ENCODE measurements around the gene PGM1. TPM values are rescaled to one million over a fixed set of nuclear protein-coding genes. Genes with fewer than 3 reads are reported as not detected.

PGM1 gene
- total and polyA plus RNA-seq, 2 of the 13 experiments (the other 11 are each of a cell fraction or from before 2014, with no cell fraction given) = 51.6 to 105 TPM

GRCh38 chr1:63642901-63643300 lies 49.7 kb downstream of the PGM1 start:
- Histone ChIP-seq H3K9ac (ENCODE audit: insufficient read depth, low read depth, low read length) (no peak overlapping the region), H3K27ac (ENCODE audit: extremely low read length, insufficient read depth, low read length) (peak overlapping the region; percentile 95), H3K4me1 (ENCODE audit: insufficient read depth, low read length) (peaks cover 71% of the 10 kb centered on the region), H3K4me3 (replicated peaks in 1 of 3; ENCODE audit: insufficient read depth in 1 of 3, low read depth in 2 of 3, low read length in 3 of 3) (no peak overlapping the region), H3K36me3 (replicated peaks in 1 of 2; ENCODE audit: control insufficient read depth in 1 of 2, insufficient read depth in 2 of 2, low read length in 2 of 2) (peaks cover 3 to 47% of the 10 kb centered on the region in 2 experiments), H4K20me1 (ENCODE audit: insufficient read depth, low read length) (no peaks in the 10 kb centered on the region), H2AFZ (ENCODE audit: low read length) (no peak overlapping the region), H3K79me2 (ENCODE audit: insufficient read depth, low read length) (peaks cover 2% of the 10 kb centered on the region), H3K27me3 (ENCODE audit: control insufficient read depth in 1 of 2, insufficient read depth in 2 of 2, low read length in 2 of 2) (no peaks in the 10 kb centered on the region), H3K4me2 (ENCODE audit: low read depth, low read length) (no peak overlapping the region), H3K9me3 (ENCODE audit: low read length) (no peaks in the 10 kb centered on the region)
- FAIRE-seq (no peak), DNase-seq (ENCODE audit: low spot score) (no peak), ATAC-seq (no peak)
- TF ChIP-seq GATAD2A (CRISPR knock-in tag; IDR thresholded peaks at IDR 0.05) (0 out of 2 replicates have a peak, but pooled peaks have one; percentile 8), MIXL1 (CRISPR knock-in tag; IDR thresholded peaks at IDR 0.05) (0 out of 2 replicates have a peak, but pooled peaks have one; percentile 6), EHMT2 (IDR thresholded peaks at IDR 0.05; ENCODE audit: borderline replicate concordance, low read depth, low read length) (no peak), ZNF800 (CRISPR knock-in tag; IDR thresholded peaks at IDR 0.05) (no peak), FOXO1 (CRISPR knock-in tag; IDR thresholded peaks at IDR 0.05) (no peak), ZNF253 (CRISPR knock-in tag; IDR thresholded peaks at IDR 0.05; ENCODE audit: borderline replicate concordance) (no peak), STAG1 (CRISPR knock-in tag; IDR thresholded peaks at IDR 0.05) (no peak), NFKB2 (CRISPR knock-in tag; IDR thresholded peaks at IDR 0.05; ENCODE audit: borderline replicate concordance) (no peak), ZNF121 (CRISPR knock-in tag; IDR thresholded peaks at IDR 0.05) (no peak), ZC3H13 (CRISPR knock-in tag; IDR thresholded peaks at IDR 0.05) (no peak)
- BruUV-seq (replicated peaks) = no TSS peak
- ChIA-PET POLR2A (interaction anchor here (1.2 to 2.8 kb wide), 2 partner anchors 17 to 32 kb away, joined by 3 to 25 read pairs; no protein-coding TSS in a partner anchor), CTCF (ENCODE audit: low intra/inter-chr PET ratio, low total read pairs) (no interaction called here)
- 97% methylated on average over 2 of the region's 2 CpGs for WGBS (ENCODE audit: low lambda C conversion rate)
- in situ Hi-C loops (cut with HindIII; ENCODE audit: extremely low pct_ligation_motif_present, low pct_unique_long_range_greater_than_20kb) (no loop called here), intact Hi-C loops (cut with micrococcal nuclease; ENCODE audit: unreplicated experiment) (no loop called here)

Data from HepG2 (cell line).